ENCODE data around the gene LRP2. TPM values are rescaled to one million over a fixed set of nuclear protein-coding genes. Genes with fewer than 3 reads are reported as not detected.

The LRP2 gene
- total and polyA plus RNA-seq, 8 donors, result 2.5 to 34.6 (median 4.0) TPM

- intact Hi-C loops (cut with DNase I), result no loop called here
- H3K27ac ChIP-seq, result no peak overlapping the region
- H3K9me3 ChIP-seq, result no peaks in the 10 kb centered on the region
- no peaks in the 10 kb centered on the region for H3K36me3 ChIP-seq
- no peaks in the 10 kb centered on the region for H3K27me3 ChIP-seq
- no peak overlapping the region for H3K4me3 ChIP-seq
- TF ChIP-seq, protein P1, sequence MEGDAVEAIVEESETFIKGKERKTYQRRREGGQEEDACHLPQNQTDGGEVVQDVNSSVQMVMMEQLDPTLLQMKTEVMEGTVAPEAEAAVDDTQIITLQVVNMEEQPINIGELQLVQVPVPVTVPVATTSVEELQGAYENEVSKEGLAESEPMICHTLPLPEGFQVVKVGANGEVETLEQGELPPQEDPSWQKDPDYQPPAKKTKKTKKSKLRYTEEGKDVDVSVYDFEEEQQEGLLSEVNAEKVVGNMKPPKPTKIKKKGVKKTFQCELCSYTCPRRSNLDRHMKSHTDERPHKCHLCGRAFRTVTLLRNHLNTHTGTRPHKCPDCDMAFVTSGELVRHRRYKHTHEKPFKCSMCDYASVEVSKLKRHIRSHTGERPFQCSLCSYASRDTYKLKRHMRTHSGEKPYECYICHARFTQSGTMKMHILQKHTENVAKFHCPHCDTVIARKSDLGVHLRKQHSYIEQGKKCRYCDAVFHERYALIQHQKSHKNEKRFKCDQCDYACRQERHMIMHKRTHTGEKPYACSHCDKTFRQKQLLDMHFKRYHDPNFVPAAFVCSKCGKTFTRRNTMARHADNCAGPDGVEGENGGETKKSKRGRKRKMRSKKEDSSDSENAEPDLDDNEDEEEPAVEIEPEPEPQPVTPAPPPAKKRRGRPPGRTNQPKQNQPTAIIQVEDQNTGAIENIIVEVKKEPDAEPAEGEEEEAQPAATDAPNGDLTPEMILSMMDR (IDR thresholded peaks at IDR 0.05), result no peak
- peaks cover 0 to 4% of the 10 kb centered on the region in 2 donors for H3K4me1 ChIP-seq
- no peak for ATAC-seq
- DNase-seq, result no peak
Observed at GRCh38 chr2:169287666-169288065, 74.7 kb downstream of the LRP2 start.

DNA sequence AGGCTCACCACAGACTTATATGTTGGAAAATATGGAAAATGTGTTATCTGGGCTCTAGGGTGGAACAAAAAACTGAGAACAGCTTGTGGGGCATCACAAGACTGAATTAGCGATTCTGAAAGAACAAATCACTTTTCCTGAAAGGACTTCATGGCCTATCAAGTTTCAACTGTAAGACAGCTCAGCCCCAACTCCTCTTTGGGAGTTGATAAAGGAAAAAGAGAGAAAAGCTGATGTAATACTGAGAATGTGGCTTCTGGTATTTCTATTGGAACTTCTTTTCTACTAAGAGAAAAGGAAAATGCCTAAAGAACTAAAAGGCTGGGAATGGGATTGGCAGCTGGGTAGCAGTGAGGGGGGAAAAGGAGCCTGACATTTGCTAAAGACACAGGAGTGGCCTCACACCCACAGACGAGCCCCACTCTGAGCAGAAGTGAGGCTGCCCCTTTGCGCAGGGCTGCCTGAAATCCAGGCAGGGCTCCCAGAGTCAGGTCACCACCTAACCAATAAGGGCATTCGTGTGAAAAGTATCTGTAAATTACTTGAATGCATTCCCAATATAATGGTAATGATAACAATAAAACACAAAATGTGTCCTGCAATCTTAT lies 75.6 kb downstream of the LRP2 start:
- H3K36me3 ChIP-seq, result no peaks in the 10 kb centered on the region
- H3K9me3 ChIP-seq, result no peaks in the 10 kb centered on the region
- TF ChIP-seq, protein P1 (IDR thresholded peaks at IDR 0.05), result no peak
- DNase-seq (no peak), ATAC-seq (no peak)
- no peak overlapping the region for H3K27ac ChIP-seq
- peaks cover 0 to 4% of the 10 kb centered on the region in 2 donors for H3K4me1 ChIP-seq
- intact Hi-C loops (cut with DNase I), result no loop called here
- H3K4me3 ChIP-seq, result no peak overlapping the region
- H3K27me3 ChIP-seq, result no peaks in the 10 kb centered on the region

GRCh38 chr2:169285531-169286235 lies 76.7 kb downstream of the LRP2 start:
- no peak overlapping the region for H3K4me3 ChIP-seq
- DNase-seq (peak in 1 of 4 donors; percentile 41), ATAC-seq (no peak)
- no peaks in the 10 kb centered on the region for H3K27me3 ChIP-seq
- H3K27ac ChIP-seq, result no peak overlapping the region
- TF ChIP-seq, protein P1 (IDR thresholded peaks at IDR 0.05), result no peak
- no peaks in the 10 kb centered on the region for H3K36me3 ChIP-seq
- intact Hi-C loops (cut with DNase I), result no loop called here
- H3K4me1 ChIP-seq, result no peaks in the 10 kb centered on the region
- no peaks in the 10 kb centered on the region for H3K9me3 ChIP-seq

- DNase-seq (no peak), ATAC-seq (no peak)
- TF ChIP-seq, protein P1 (IDR thresholded peaks at IDR 0.05), result no peak
- intact Hi-C loops (cut with DNase I), result no loop called here
- Histone ChIP-seq H3K27me3 (no peaks in the 10 kb centered on the region), H3K4me1 (no peaks in the 10 kb centered on the region), H3K27ac (no peak overlapping the region), H3K36me3 (no peaks in the 10 kb centered on the region), H3K9me3 (no peaks in the 10 kb centered on the region), H3K4me3 (no peak overlapping the region)
Observed at GRCh38 chr2:169280502-169280901, 81.8 kb downstream of the LRP2 start.

DNA sequence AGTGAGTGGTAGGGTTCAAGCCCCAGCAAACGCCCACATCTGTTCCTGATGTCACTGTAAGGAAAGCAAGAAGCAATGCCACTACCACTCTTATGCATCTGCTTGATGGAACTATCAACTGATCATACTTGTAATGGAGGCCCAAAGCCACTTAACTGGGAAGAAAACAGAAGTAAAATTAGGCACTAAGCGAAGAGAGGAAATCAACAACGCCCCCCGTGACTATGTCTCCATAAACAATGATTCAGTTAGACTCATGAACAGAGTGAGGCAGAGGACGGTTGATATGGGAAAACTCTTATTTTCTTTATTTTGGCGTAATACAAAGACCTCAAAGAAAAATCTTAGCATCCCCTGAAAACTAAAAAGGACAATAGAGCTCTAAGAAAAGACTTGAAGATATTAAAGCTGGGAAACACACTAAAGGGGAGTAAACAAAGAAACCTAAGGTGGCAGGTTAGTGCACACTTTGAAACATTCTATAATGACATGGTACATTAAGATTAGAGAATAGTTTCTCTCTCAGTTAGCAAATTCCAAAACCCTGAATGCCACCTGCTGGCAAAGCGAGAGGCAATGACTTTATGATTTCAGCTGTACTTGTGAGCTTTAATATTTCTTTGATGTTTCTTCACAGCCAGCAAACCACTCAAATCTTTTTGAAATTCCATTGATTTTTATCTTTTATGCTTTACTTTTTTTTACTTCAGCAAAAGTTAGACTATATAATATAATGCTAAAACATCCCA lies 86.5 kb downstream of the LRP2 start:
- H3K9me3 ChIP-seq, result no peaks in the 10 kb centered on the region
- H3K27me3 ChIP-seq, result no peaks in the 10 kb centered on the region
- H3K36me3 ChIP-seq, result no peaks in the 10 kb centered on the region
- H3K4me3 ChIP-seq, result no peak overlapping the region
- no peaks in the 10 kb centered on the region for H3K4me1 ChIP-seq
- DNase-seq, result peak in 1 of 4 donors; percentile 28
- TF ChIP-seq, protein P1 (IDR thresholded peaks at IDR 0.05), result no peak
- intact Hi-C loops (cut with DNase I), result no loop called here
- H3K27ac ChIP-seq, result no peak overlapping the region
- peak; percentile 42 for ATAC-seq

Measured in left lung (tissue), 10 donors.